ENCODE results near the gene HK1. TPM values are rescaled to one million over a fixed set of nuclear protein-coding genes. Genes with fewer than 3 reads are reported as not detected.
"Not testable (repeated sequence)": the region's sequence is repeated elsewhere in the genome, so short reads cannot be mapped to it uniquely, and the experiment has no call there.

HK1 gene
- total RNA-seq, 2 experiments from 2014 or later = 213 to 220 TPM

DNA sequence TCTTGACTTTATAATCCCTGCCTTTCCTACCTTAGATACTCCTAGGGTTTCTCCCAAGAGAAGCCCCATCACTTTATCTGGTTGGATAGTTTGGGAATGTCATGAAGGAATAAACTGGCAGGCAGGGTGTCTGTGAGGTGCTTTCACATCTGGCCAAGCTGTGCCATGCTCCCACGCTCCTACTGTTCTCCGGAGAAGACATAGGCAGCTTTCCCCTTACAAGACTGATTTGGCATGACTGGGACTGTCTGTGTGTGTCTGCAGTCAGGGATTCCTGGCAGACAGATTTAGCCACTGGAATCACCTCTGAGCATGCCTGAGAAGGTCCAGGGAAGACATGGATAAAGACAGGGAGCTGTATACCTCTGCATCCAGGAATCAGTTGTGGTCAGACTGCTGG, 45.3 kb downstream of the HK1 start:
- H3K4me1 Mint-ChIP-seq (ENCODE audit: low read depth) = peaks cover 72% of the 10 kb centered on the region
- H3K4me3 Mint-ChIP-seq = no peak overlapping the region
- DNase-seq = no peak
- ChIA-PET POLR2A (interaction anchor here (1.2 kb wide), 1 partner anchor 10 kb away, joined by 4 read pairs; no protein-coding TSS in a partner anchor), CTCF (interaction anchor here (1.6 kb wide), 1 partner anchor 10 kb away, joined by 4 read pairs; no protein-coding TSS in a partner anchor)
- no peaks in the 10 kb centered on the region for H3K9me3 Mint-ChIP-seq
- intact Hi-C loops (cut with micrococcal nuclease) = no loop called here
- H3K27me3 Mint-ChIP-seq = no peaks in the 10 kb centered on the region
- peak overlapping the region; percentile 33 for H3K27ac Mint-ChIP-seq
- peaks cover 21% of the 10 kb centered on the region for H3K36me3 Mint-ChIP-seq

- ChIA-PET CTCF (interaction anchor here (0.5 to 1.6 kb wide), 3 partner anchors 9 to 88 kb away, joined by 3 to 4 read pairs (median 3); no protein-coding TSS in a partner anchor), POLR2A (interaction anchor here (1.2 kb wide), 1 partner anchor 9 kb away, joined by 4 read pairs; no protein-coding TSS in a partner anchor)
- Mint-ChIP-seq H3K36me3 (peaks cover 17% of the 10 kb centered on the region), H3K4me3 (no peak overlapping the region), H3K27me3 (no peaks in the 10 kb centered on the region), H3K9me3 (no peaks in the 10 kb centered on the region), H3K27ac (no peak overlapping the region), H3K4me1 (ENCODE audit: low read depth) (peaks cover 76% of the 10 kb centered on the region)
- DNase-seq = no peak
- intact Hi-C loops (cut with micrococcal nuclease) = no loop called here
These were observed 46.3 kb downstream of the HK1 start for GRCh38 chr10:69324583-69324982.

- intact Hi-C loops (cut with micrococcal nuclease); H3K4me3 Mint-ChIP-seq; DNase-seq; POLR2A ChIA-PET; H3K9me3 Mint-ChIP-seq; H3K27me3 Mint-ChIP-seq: not testable (repeated sequence)
- H3K4me1 Mint-ChIP-seq (ENCODE audit: low read depth) = peaks cover 70% of the 10 kb centered on the region
- peak overlapping the region; percentile 44 for H3K27ac Mint-ChIP-seq
- peaks cover 20% of the 10 kb centered on the region for H3K36me3 Mint-ChIP-seq
- CTCF ChIA-PET = interaction anchor here (1.2 to 2.9 kb wide), 2 partner anchors 7 to 87 kb away, joined by 4 to 15 read pairs; no protein-coding TSS in a partner anchor
These were observed 47.6 kb downstream of the HK1 start for GRCh38 chr10:69325637-69326523.

GRCh38 chr10:69326692-69327091, 48.4 kb downstream of the HK1 start:
- Mint-ChIP-seq H3K9me3 (no peaks in the 10 kb centered on the region), H3K27me3 (no peaks in the 10 kb centered on the region), H3K27ac (no peak overlapping the region), H3K4me1 (ENCODE audit: low read depth) (peaks cover 62% of the 10 kb centered on the region), H3K4me3 (no peak overlapping the region), H3K36me3 (peaks cover 17% of the 10 kb centered on the region)
- intact Hi-C loops (cut with micrococcal nuclease) = no loop called here
- no peak for DNase-seq
- ChIA-PET POLR2A (interaction anchor here (1.2 kb wide), 1 partner anchor 9 kb away, joined by 4 read pairs; no protein-coding TSS in a partner anchor), CTCF (interaction anchor here (1.4 to 2.9 kb wide), 2 partner anchors 8 to 66 kb away, joined by 5 to 15 read pairs; no protein-coding TSS in a partner anchor)

- CTCF ChIA-PET = interaction anchor here (0.8 to 2.9 kb wide), 5 partner anchors 9 to 90 kb away, joined by 3 to 15 read pairs (median 3); no protein-coding TSS in a partner anchor
- intact Hi-C loops (cut with micrococcal nuclease) = no loop called here
- POLR2A ChIA-PET = interaction anchor here (0.6 to 1.6 kb wide), 3 partner anchors 9 to 655 kb away, joined by 3 to 21 read pairs (median 4); no protein-coding TSS in a partner anchor
- Mint-ChIP-seq H3K36me3 (peaks cover 14% of the 10 kb centered on the region), H3K9me3 (no peaks in the 10 kb centered on the region), H3K4me3 (peak overlapping the region; percentile 63), H3K4me1 (ENCODE audit: low read depth) (peaks cover 62% of the 10 kb centered on the region), H3K27me3 (no peaks in the 10 kb centered on the region), H3K27ac (peak overlapping the region; percentile 80)
- DNase-seq = peak; percentile 62
These were observed 49.4 kb downstream of the HK1 start for GRCh38 chr10:69327463-69328379.

DNA sequence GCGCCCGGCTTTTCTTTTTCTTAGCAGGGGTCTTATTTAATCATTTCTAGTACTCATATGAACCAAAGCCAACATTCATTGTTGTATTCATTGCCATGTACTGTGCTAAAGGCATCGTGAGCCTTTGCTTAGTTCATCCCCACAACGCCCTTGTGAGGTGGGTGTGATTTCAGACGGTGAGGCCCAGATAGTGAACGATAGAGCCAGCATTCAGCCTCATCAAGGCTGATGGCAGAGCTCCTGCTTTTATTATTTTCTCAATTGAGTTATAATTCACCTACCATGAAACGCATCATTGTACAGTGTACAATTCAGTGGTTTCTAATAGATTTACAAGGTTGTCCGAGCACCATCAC, 50.1 kb downstream of the HK1 start:
- intact Hi-C loops (cut with micrococcal nuclease) = no loop called here
- no peaks in the 10 kb centered on the region for H3K27me3 Mint-ChIP-seq
- ChIA-PET CTCF (interaction anchor here (1.1 to 2.9 kb wide), 2 partner anchors 10 to 79 kb away, joined by 3 to 15 read pairs; no protein-coding TSS in a partner anchor), POLR2A (interaction anchor here (0.6 to 1.6 kb wide), 2 partner anchors 9 to 656 kb away, joined by 3 to 21 read pairs; no protein-coding TSS in a partner anchor)
- peak overlapping the region; percentile 80 for H3K27ac Mint-ChIP-seq
- no peak for DNase-seq
- peaks cover 62% of the 10 kb centered on the region for H3K4me1 Mint-ChIP-seq (ENCODE audit: low read depth)
- no peaks in the 10 kb centered on the region for H3K9me3 Mint-ChIP-seq
- peaks cover 14% of the 10 kb centered on the region for H3K36me3 Mint-ChIP-seq
- no peak overlapping the region for H3K4me3 Mint-ChIP-seq

GRCh38 chr10:69328888-69329287, 50.6 kb downstream of the HK1 start:
- intact Hi-C loops (cut with micrococcal nuclease); H3K4me3 Mint-ChIP-seq; H3K27ac Mint-ChIP-seq; H3K9me3 Mint-ChIP-seq; DNase-seq; H3K27me3 Mint-ChIP-seq: not testable (repeated sequence)
- Mint-ChIP-seq H3K36me3 (peaks cover 14% of the 10 kb centered on the region), H3K4me1 (ENCODE audit: low read depth) (peaks cover 59% of the 10 kb centered on the region)
- CTCF ChIA-PET = interaction anchor here (2.9 kb wide), 1 partner anchor 10 kb away, joined by 15 read pairs; no protein-coding TSS in a partner anchor
- POLR2A ChIA-PET = interaction anchor here (0.6 kb wide), 1 partner anchor 656 kb away, joined by 3 read pairs; no protein-coding TSS in a partner anchor

DNA sequence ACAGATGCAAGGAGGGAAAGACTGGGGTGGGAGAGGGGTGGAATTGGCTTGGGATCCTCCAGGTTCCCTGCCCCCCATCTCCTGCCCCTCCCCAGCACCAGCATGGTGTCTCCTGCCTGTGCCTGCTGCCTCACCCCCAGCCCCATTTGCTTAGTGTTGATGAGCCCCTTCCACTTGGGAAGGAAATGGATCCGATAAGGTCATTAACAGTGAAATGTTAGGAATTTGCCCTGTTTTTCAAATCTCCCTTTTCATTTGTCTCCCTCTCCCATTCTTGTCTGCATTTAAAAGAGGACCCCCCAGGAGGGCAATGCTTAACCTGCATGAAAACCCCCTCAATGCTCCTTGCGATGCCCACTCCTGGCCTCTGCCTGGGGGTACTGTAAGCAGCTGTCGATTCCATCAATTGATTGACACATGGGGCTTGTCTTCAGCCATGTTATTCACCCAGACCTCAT, 51.5 kb downstream of the HK1 start:
- Mint-ChIP-seq H3K27me3 (no peaks in the 10 kb centered on the region), H3K36me3 (peaks cover 14% of the 10 kb centered on the region), H3K4me1 (ENCODE audit: low read depth) (peaks cover 61% of the 10 kb centered on the region), H3K4me3 (no peak overlapping the region), H3K27ac (no peak overlapping the region), H3K9me3 (no peaks in the 10 kb centered on the region)
- DNase-seq = no peak
- intact Hi-C loops (cut with micrococcal nuclease) = no loop called here
- POLR2A ChIA-PET = no interaction called here
- CTCF ChIA-PET = no interaction called here

- Mint-ChIP-seq H3K36me3 (peaks cover 14% of the 10 kb centered on the region), H3K4me3 (no peak overlapping the region)
These were observed 52.9 kb downstream of the HK1 start for GRCh38 chr10:69331161-69331560.

DNA sequence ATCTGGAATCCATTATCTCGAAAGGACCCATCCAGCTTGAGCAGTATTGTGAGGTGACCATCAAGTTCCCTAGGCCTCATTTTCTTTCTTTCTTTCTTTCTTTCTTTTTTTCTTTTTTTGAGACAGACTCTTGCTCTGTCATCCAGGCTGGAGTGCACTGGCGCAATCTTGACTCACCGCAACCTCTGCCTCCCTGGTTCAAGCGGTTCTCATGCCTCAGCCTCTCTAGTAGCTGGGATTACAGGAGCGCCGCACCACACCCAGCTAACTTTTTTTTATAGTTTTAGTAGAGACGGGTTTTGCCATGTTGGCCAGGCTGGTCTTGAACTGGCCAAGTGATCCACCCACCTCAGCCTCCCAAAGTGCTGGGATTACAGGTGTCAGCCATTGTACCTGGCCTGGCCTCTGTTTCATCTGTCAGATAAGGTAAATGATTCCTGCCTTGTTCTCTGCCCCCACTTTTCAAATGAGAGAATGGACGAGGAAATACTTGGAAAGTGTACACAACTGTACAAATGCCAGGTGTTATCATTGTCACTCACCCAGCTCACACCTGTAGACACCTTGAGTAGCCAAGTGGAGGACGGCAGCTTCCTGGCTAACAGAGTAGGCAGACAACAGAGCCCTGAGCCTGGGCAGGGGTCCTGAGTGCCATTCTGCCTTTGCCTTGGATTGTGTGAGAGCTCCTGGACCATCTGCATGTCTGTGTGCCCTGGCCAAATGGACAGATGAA, 54.1 kb downstream of the HK1 start:
- H3K4me1 Mint-ChIP-seq (ENCODE audit: low read depth) = peaks cover 59% of the 10 kb centered on the region
- no peaks in the 10 kb centered on the region for H3K9me3 Mint-ChIP-seq
- intact Hi-C loops (cut with micrococcal nuclease) = no loop called here
- POLR2A ChIA-PET = interaction anchor here (0.8 to 1.1 kb wide), 2 partner anchors 15 to 17 kb away, joined by 3 read pairs; no protein-coding TSS in a partner anchor
- CTCF ChIA-PET = no interaction called here
- no peak overlapping the region for H3K4me3 Mint-ChIP-seq
- H3K27ac Mint-ChIP-seq = no peak overlapping the region
- H3K27me3 Mint-ChIP-seq = no peaks in the 10 kb centered on the region
- no peak for DNase-seq
- H3K36me3 Mint-ChIP-seq = peaks cover 13% of the 10 kb centered on the region

More at GRCh38 chr10:69331161-69331560, 52.9 kb downstream of the HK1 start:
- no peak for DNase-seq
- no peaks in the 10 kb centered on the region for H3K9me3 Mint-ChIP-seq
- no peak overlapping the region for H3K27ac Mint-ChIP-seq
- intact Hi-C loops (cut with micrococcal nuclease) = no loop called here
- no peaks in the 10 kb centered on the region for H3K27me3 Mint-ChIP-seq
- POLR2A ChIA-PET = no interaction called here
- peaks cover 65% of the 10 kb centered on the region for H3K4me1 Mint-ChIP-seq (ENCODE audit: low read depth)
- CTCF ChIA-PET = no interaction called here

DNA sequence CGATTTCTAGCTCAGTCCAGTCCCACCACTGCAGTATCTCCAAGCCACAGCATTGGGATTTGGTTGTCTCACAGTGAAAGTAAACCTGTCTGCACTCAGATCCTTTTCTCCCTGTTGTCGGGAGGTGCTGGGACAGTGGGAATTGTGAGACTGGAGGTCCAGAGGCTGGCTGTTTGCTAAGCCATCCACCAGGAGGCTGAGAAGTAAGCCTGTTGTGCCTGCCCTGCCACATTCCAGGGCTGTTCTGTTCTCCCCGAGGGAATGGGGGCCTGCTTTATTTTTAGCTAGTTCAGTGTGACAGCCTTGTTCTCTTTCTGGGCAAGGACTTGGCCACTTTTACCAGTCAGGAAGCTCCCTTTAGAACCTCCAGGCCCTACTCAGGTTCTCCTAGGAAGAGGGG, 54.9 kb downstream of the HK1 start:
- peaks cover 13% of the 10 kb centered on the region for H3K36me3 Mint-ChIP-seq
- intact Hi-C loops (cut with micrococcal nuclease) = no loop called here
- no peaks in the 10 kb centered on the region for H3K27me3 Mint-ChIP-seq
- no peaks in the 10 kb centered on the region for H3K9me3 Mint-ChIP-seq
- ChIA-PET CTCF (interaction anchor here (0.8 kb wide), 1 partner anchor 10 kb away, joined by 4 read pairs; no protein-coding TSS in a partner anchor), POLR2A (interaction anchor here (0.7 to 1.1 kb wide), 4 partner anchors 9 to 172 kb away, joined by 3 to 4 read pairs (median 3); no protein-coding TSS in a partner anchor)
- peaks cover 59% of the 10 kb centered on the region for H3K4me1 Mint-ChIP-seq (ENCODE audit: low read depth)
- H3K27ac Mint-ChIP-seq = no peak overlapping the region
- DNase-seq = no peak
- H3K4me3 Mint-ChIP-seq = no peak overlapping the region
